ENCODE measurements around the gene UBXN7. TPM values are rescaled to one million over a fixed set of nuclear protein-coding genes. Genes with fewer than 3 reads are reported as not detected.

The UBXN7 gene
- total RNA-seq, 2 donors from 2014 or later, result 28.8 to 45.4 TPM

DNA sequence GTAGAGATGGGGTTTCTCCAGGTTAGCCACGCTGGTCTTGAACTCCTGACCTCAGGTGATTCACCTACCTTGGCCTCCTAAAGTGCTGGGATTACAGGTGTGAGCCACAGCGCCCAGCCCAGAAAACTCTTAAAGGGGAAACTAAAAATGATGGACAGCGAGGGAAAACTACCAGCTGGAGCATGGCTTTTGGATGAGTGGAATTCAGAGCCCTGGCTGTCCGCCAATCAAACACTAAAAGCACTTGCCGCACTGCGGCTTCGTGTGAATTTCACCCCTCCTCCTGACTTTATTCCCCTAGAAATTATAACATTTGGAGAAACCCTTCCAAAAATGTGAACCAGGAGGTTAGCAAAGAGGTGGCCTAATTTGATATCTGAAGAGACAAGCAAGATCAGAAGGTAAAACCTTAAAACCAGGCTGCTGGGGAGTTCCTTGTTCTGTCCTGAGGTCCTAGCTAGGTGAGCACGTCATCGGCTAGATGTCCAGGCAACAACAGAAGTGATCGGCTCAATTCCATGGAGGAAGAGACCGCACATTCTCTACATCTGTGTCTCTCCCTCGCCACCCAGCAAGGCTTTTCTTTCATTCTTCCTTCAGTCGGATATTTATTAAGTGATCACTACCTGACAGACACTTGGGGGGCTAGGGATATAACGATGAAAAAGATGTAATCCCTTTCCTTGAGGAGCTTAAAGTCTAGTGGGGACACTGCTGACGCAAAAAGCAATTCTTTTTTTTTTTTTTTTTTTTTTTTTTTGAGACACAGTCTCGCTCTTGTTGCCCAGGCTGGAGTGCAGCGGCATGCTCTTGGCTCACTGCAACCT, 95.7 kb downstream of the UBXN7 start:
- Histone ChIP-seq H3K9me3 (no peaks in the 10 kb centered on the region), H3K27me3 (no peaks in the 10 kb centered on the region), H3K36me3 (no peaks in the 10 kb centered on the region), H3K9ac (ENCODE audit: low read depth in 2 of 2, low read length in 2 of 2) (no peak overlapping the region), H3K4me1 (no peaks in the 10 kb centered on the region), H3K27ac (no peak overlapping the region), H3K4me3 (no peak overlapping the region)
- intact Hi-C loops (cut with DNase I), result no loop called here
- TF ChIP-seq, protein P1, sequence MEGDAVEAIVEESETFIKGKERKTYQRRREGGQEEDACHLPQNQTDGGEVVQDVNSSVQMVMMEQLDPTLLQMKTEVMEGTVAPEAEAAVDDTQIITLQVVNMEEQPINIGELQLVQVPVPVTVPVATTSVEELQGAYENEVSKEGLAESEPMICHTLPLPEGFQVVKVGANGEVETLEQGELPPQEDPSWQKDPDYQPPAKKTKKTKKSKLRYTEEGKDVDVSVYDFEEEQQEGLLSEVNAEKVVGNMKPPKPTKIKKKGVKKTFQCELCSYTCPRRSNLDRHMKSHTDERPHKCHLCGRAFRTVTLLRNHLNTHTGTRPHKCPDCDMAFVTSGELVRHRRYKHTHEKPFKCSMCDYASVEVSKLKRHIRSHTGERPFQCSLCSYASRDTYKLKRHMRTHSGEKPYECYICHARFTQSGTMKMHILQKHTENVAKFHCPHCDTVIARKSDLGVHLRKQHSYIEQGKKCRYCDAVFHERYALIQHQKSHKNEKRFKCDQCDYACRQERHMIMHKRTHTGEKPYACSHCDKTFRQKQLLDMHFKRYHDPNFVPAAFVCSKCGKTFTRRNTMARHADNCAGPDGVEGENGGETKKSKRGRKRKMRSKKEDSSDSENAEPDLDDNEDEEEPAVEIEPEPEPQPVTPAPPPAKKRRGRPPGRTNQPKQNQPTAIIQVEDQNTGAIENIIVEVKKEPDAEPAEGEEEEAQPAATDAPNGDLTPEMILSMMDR (IDR thresholded peaks at IDR 0.05), result no peak
- no peak for DNase-seq

DNA sequence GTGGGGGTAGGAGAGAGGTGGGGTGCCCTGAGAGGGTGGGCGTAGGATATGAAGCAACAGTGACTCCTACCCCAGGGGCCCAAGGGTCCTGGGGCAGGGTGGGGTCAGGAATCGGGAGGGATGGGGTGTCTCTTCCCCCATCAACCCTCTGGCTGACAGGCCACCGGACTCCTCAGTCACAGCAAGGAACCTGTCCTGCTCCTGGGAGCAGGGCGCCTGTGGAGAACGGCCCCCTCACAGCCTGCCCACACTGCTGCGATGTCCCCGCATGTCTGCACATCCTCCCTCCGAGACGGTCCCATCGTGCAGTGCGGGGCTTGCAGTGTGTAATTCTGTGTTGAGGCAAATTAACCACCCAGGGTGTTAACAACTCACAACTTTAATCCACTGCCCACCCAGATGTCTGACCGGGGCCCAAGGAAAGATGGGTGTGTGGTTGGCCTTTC, 96.7 kb downstream of the UBXN7 start:
- no peak overlapping the region for H3K27ac ChIP-seq
- DNase-seq, result no peak
- no peaks in the 10 kb centered on the region for H3K9me3 ChIP-seq
- H3K36me3 ChIP-seq, result no peaks in the 10 kb centered on the region
- no peak overlapping the region for H3K9ac ChIP-seq (ENCODE audit: low read depth in 2 of 2, low read length in 2 of 2)
- intact Hi-C loops (cut with DNase I), result no loop called here
- TF ChIP-seq, protein P1 (IDR thresholded peaks at IDR 0.05), result no peak
- no peak overlapping the region for H3K4me3 ChIP-seq
- no peaks in the 10 kb centered on the region for H3K4me1 ChIP-seq
- H3K27me3 ChIP-seq, result no peaks in the 10 kb centered on the region

DNA sequence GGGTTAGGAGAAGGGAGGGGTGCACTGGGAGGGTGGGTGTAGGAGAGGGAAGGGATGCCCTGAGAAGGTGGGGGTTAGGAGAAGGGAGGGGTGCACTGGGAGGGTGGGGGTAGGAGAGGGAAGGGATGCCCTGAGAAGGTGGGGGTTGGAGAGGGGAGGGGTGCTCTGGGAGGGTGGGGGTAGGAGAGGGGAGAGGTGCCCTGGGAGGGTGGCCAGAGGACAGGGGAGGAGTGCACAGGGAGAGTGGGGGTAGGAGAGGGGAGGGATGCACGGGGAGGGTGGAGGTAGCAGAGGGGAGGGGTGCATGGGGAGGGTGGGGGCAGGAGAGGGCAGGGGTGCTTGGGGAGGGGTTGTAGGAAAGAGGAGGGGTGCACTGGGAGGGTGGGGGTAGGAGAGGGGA, 97.2 kb downstream of the UBXN7 start:
- DNase-seq, result no peak
- Histone ChIP-seq H3K4me1 (no peaks in the 10 kb centered on the region), H3K36me3 (no peaks in the 10 kb centered on the region), H3K9me3 (no peaks in the 10 kb centered on the region), H3K9ac (ENCODE audit: low read depth in 2 of 2, low read length in 2 of 2) (no peak overlapping the region), H3K27ac (no peak overlapping the region), H3K27me3 (no peaks in the 10 kb centered on the region), H3K4me3 (no peak overlapping the region)
- intact Hi-C loops (cut with DNase I), result no loop called here
- TF ChIP-seq, protein P1 (IDR thresholded peaks at IDR 0.05), result no peak

DNA sequence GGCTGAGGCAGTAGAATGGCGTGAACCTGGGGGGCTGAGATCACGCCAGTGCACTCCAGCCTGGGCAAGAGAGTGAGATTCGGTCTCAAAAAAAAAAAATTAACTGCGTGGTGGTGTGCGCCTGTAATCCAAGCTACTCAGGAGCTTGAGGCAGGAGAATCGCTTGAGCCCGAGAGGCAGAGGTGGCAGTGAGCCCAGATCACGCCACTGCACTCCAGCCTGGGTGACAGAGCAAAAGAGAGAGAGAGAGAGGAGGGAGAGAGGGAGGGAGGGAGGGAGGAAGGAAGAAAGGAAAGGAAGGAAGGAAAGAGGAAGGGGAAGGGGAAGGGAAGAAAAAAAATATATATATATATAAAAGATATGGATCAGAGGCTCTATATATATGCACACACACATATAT, 100.1 kb downstream of the UBXN7 start:
- Histone ChIP-seq H3K4me1 (no peaks in the 10 kb centered on the region), H3K27ac (no peak overlapping the region), H3K27me3 (peaks cover 2% of the 10 kb centered on the region), H3K36me3 (no peaks in the 10 kb centered on the region), H3K4me3 (no peak overlapping the region), H3K9me3 (no peaks in the 10 kb centered on the region), H3K9ac (ENCODE audit: low read depth in 2 of 2, low read length in 2 of 2) (no peak overlapping the region)
- intact Hi-C loops (cut with DNase I), result no loop called here
- no peak for DNase-seq
- TF ChIP-seq, protein P1 (IDR thresholded peaks at IDR 0.05), result no peak

DNA sequence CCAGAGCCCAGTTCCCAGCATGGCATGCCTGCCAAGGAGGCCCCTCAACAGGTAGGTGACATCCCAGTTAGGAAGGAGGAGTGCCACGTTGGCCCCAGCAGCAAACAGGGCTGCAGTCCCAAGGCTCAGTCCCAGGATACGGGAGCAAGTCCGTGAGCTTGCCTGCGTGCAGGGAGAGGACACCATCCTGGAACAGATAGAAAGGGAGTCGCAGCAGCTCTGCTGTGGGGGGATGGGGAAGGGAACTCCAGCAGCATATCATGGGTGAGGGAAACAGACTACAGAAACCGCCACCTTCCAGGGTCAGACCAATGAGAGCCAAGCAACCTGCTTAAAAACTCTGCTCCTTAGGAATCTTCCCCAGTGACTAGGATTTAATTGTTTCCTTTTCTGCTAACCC, 104.8 kb downstream of the UBXN7 start:
- no peaks in the 10 kb centered on the region for H3K4me1 ChIP-seq
- no peak overlapping the region for H3K27ac ChIP-seq
- intact Hi-C loops (cut with DNase I), result no loop called here
- DNase-seq, result no peak
- H3K27me3 ChIP-seq, result peaks cover 2% of the 10 kb centered on the region
- H3K9me3 ChIP-seq, result no peaks in the 10 kb centered on the region
- no peak overlapping the region for H3K9ac ChIP-seq (ENCODE audit: low read depth in 2 of 2, low read length in 2 of 2)
- TF ChIP-seq, protein P1 (IDR thresholded peaks at IDR 0.05), result no peak
- no peak overlapping the region for H3K4me3 ChIP-seq
- H3K36me3 ChIP-seq, result no peaks in the 10 kb centered on the region

Data from colonic mucosa (tissue), 4 donors.